Retinal pigment epithelial cell (primary cell): ENCODE results near the gene RPL3.

Source experiments
- DNase-seq: peaks from one replicate; pipeline ENCODE4 v3.0.0-alpha.2; 2010; ENCODE audit warnings: low read depth
- H3K4me3 ChIP-seq: 2 replicates; pipeline ENCODE4 v1.5.1; 2011; ENCODE audit warnings: mild to moderate bottlenecking, low read length, control low read depth, moderate library complexity
- TF ChIP-seq, protein P1 (sequence below): conservative IDR thresholded peaks from 2 replicates; pipeline ENCODE4 v1.5.1; 2011; ENCODE audit warnings: low read depth, low read length, control low read depth, inconsistent platforms

Gene RPL3

DNA sequence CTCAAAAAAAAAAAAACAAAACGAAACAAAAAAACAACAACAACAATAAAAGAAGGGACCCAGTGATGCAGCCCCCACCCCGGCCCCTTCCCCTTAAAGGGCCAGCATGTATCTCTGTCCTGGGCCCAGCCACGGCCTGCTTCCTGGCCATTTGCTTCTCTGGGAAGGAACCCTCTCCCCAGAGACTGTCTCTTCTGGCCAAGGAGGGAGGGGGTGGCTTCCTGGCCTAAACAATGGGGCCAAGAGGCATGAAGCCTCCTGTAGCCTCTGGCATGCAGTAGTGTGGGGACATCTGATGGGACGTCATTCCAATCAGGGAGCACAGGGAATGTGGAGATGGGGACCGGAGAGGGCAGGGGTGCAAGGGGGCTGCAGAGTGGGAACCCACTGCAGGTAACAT lies 49.1 kb downstream of the RPL3 start:
- no peak for DNase-seq
- no peak overlapping the region for H3K4me3 ChIP-seq
- TF ChIP-seq, protein P1, sequence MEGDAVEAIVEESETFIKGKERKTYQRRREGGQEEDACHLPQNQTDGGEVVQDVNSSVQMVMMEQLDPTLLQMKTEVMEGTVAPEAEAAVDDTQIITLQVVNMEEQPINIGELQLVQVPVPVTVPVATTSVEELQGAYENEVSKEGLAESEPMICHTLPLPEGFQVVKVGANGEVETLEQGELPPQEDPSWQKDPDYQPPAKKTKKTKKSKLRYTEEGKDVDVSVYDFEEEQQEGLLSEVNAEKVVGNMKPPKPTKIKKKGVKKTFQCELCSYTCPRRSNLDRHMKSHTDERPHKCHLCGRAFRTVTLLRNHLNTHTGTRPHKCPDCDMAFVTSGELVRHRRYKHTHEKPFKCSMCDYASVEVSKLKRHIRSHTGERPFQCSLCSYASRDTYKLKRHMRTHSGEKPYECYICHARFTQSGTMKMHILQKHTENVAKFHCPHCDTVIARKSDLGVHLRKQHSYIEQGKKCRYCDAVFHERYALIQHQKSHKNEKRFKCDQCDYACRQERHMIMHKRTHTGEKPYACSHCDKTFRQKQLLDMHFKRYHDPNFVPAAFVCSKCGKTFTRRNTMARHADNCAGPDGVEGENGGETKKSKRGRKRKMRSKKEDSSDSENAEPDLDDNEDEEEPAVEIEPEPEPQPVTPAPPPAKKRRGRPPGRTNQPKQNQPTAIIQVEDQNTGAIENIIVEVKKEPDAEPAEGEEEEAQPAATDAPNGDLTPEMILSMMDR: no peak

DNA sequence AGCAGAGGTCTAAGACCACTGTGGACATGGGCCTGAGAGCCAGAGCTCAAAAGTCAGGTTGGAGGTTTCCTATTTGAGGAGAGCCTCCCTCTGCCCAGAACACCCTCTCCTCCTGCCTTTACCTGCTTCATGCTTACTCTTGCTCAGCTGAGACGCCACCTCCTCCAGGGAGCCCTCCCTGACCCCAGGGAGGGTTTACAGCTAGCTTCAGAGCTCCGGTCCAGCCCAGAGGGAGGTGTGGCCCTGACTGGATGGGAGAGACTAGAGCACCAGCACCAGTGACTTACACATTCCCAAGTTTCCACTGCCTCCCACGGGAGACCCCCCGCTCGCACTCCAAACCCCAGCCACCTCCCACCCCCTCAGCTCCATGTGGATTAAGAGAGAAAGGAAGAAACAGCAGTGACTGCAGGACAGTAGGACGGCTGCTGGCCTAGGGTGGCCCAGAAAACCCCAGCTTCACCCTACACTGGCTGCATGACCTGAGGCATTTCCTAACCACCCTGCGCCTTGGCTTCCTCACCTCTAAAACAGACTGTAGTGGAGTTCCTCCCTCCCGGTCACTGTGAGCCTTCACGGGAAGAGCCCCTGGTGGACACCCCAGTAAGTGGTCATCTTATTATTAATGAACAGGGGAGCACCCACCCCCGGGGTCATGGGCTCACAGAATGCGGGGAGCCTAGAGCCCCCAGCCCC lies 50.2 kb downstream of the RPL3 start:
- TF ChIP-seq, protein P1: no peak
- DNase-seq: no peak
- no peak overlapping the region for H3K4me3 ChIP-seq

DNA sequence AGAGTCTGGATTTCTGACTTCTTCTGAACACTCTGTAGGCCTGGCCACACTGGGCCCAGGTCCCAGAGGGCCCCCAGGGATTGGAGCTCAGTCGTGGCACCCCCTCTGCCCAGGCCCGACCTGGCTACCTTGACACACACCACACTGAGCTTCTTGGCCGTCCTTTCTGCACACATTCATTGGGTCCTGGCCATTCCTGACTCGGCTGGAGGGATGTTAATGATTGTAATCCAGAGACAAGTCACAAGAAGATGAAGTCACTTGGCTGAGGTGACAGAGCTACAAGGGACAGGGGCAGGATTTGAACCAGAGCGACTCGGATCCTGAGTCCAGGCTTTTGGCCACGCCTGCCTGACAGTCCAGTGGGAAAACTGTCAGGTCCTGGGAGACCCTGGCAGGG lies 50.8 kb downstream of the RPL3 start:
- TF ChIP-seq, protein P1: no peak
- no peak for DNase-seq

DNA sequence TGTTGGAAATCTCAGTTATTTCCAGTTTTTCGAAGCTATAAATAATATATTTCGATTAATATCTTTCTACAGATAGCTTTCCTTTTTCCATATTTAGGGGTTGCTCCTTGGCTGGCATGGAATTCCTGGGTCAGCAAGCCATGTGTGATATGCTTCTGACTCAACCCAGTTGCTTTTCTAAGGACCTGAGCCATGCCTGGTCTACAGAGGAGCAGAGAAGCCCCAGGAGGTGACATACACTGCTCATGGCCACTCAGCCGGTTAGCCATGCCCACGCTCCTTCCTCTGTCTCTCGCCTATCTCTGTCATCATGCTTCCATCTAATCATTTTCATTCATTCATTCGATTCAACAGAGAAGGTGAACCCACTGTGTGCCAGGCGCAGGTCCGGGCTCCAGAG lies 51.4 kb downstream of the RPL3 start:
- no peak overlapping the region for H3K4me3 ChIP-seq
- TF ChIP-seq, protein P1: no peak
- no peak for DNase-seq

More for the DNA sequence above, 50.8 kb downstream of the RPL3 start:
- no peak overlapping the region for H3K4me3 ChIP-seq

DNA sequence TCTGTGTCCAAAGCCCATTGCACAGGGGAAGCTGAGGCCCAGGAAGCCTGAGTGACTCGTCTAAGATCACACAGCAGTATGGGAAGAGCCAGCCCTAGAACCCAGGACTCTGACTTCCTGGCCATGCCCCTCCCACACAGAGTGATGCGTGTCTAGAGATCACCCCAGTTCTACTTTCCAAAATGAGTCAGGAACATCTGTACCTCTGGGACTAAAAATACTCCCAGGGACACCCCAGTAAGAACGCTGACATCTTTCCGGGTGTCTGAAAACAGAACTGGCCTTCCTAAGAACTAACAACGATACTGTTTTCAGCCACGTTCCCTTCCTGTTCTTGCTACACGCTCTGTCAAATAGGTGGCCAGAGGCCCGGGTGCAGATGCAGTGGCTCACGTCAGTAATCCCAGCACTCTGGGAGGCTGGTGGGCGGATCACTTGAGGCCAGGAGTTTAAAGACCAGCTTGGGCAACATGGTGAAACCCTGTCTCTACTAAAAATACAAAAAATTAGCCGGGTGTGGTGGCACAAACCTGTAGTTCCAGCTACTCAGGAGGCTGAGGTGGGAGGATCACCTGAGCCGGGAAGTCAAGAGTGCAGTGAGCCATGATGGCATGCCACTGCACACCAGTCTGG lies 52.9 kb downstream of the RPL3 start:
- DNase-seq: no peak

DNA sequence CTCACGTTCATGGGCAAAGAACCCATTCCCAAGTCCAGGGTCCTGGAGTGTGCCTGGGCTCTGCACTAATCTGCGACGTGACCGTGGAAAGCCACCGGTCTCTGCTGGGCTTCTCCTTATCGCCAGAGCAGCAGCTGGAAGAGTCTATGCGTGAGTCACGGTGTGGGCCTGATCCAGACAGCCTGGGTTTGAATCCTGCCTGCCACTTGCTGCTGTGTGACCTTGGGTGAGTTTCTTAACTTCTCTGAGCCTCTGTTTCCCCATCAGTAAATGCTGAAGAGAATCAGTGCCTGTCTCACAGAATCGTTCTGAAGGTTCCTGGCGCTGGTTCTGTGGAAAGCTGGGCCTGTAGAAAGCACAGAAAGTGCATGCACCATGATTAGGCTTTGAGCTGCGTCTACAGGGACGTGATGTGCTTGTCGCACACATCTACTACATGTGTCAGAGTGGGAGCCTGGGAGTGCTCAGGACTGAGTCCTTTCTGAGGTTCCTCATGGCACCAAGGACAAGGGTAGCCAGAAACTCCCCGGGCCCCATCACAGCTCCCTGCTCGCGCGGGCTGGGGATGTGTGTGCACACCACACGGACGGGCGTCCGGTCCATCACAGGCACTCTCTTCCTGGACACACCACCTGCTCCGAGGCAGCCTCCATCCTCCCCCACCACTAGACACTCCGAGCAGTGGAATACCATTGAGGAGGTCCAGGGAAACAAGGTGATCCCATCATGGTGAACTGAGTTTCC lies 54.1 kb downstream of the RPL3 start:
- DNase-seq: no peak
- H3K4me3 ChIP-seq: no peak overlapping the region
- TF ChIP-seq, protein P1: no peak

More for the DNA sequence above, 52.9 kb downstream of the RPL3 start:
- TF ChIP-seq, protein P1: no peak
- H3K4me3 ChIP-seq: no peak overlapping the region
